ENCODE results near the gene CARF.

DNA sequence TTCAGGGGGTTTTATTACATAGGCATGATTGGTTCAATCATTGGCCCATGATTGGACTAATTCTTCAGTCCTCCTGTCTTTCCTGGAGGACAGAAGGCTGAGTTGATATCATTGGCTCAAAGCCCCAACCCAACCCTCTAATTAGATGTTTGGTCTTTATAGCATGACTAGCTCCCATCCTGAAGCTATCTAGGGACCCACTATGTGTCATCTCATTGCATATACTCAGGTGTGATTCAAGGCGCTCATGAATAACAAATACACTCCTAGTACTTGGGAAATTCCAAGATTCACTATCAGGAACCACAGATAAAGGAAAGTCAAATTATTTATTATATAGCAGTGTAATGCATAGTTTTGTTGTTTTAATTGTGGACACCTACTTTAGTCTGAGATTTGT, 77.7 kb downstream of the CARF start:
- TF ChIP-seq JUNB (CRISPR knock-in tag; IDR thresholded peaks at IDR 0.05; ENCODE audit: borderline replicate concordance) (no peak), RBM39 (IDR thresholded peaks at IDR 0.05; ENCODE audit: low read depth, low read length, poor library complexity, severe bottlenecking) (no peak), TARDBP (CRISPR knock-in tag; IDR thresholded peaks at IDR 0.05) (no peak), HMGXB4 (CRISPR knock-in tag; IDR thresholded peaks at IDR 0.05; ENCODE audit: borderline replicate concordance in 1 of 2, low read depth in 1 of 2) (no peak), MAFF (IDR thresholded peaks at IDR 0.05; ENCODE audit: low read depth, low read length) (no peak), CTCF (CRISPR knock-in tag; IDR thresholded peaks at IDR 0.05) (no peak), CHD2 (IDR thresholded peaks at IDR 0.05; ENCODE audit: low read depth, low read length) (no peak)

Measured in HepG2 (cell line).